Liver (tissue), 9 donors: ENCODE measurements around the gene MEDAG. TPM values are rescaled to one million over a fixed set of nuclear protein-coding genes. Genes with fewer than 3 reads are reported as not detected.

Experiments used
- DNase-seq: peaks from one replicate; pipeline ENCODE4 v3.0.0-alpha.2; 2017; ENCODE audit warnings: low spot score
- H3K27ac ChIP-seq, 2 donors: one replicate each; pipeline ENCODE4 v1.7.0; 2013; ENCODE audit warnings: inconsistent platforms in 2 of 2, low read length in 2 of 2, control low read depth in 1 of 2, low read depth in 1 of 2, mild to moderate bottlenecking in 1 of 2
- H3K27me3 ChIP-seq, 4 donors: one replicate each; pipeline versions ENCODE4 v1.6.1 to v1.7.0; 2013; ENCODE audit warnings: low read length in 3 of 4, inconsistent platforms in 1 of 4, mild to moderate bottlenecking in 1 of 4, moderate library complexity in 1 of 4; ENCODE audit not compliant: control insufficient read depth in 4 of 4, insufficient read depth in 4 of 4
- H3K36me3 ChIP-seq, 4 donors: one replicate each; pipeline versions ENCODE4 v1.6.1 to v1.7.0; 2013; ENCODE audit warnings: low read length in 3 of 4, mild to moderate bottlenecking in 3 of 4, low read depth in 1 of 4, moderate library complexity in 1 of 4; ENCODE audit not compliant: control insufficient read depth in 4 of 4, insufficient read depth in 3 of 4
- H3K4me1 ChIP-seq, 4 donors: one replicate each; pipeline versions ENCODE4 v1.6.1 to v1.7.0; 2013; ENCODE audit warnings: low read length in 3 of 4, mild to moderate bottlenecking in 3 of 4, moderate library complexity in 1 of 4; ENCODE audit not compliant: control insufficient read depth in 4 of 4, insufficient read depth in 4 of 4
- H3K4me3 ChIP-seq, 3 donors: one replicate each; pipeline versions ENCODE4 v1.6.1 to v1.7.0; 2013; ENCODE audit warnings: low read length in 3 of 3, control low read depth in 1 of 3, low read depth in 1 of 3, mild to moderate bottlenecking in 1 of 3
- H3K9ac ChIP-seq, 2 donors: one replicate each; pipeline ENCODE4 v1.7.0; 2013; ENCODE audit warnings: low read length in 2 of 2, mild to moderate bottlenecking in 2 of 2, moderate library complexity in 2 of 2, control low read depth in 1 of 2, low read depth in 1 of 2
- H3K9me3 ChIP-seq, 4 donors: one replicate each; pipeline versions ENCODE4 v1.6.1 to v1.7.0; 2013; ENCODE audit warnings: low read length in 3 of 4; ENCODE audit not compliant: control insufficient read depth in 4 of 4
- ATF3 ChIP-seq: IDR thresholded peaks from 2 replicates; pipeline ENCODE4 v1.6.1; 2016; ENCODE audit warnings: antibody characterized with exemption
- CTCF ChIP-seq: fragments of 150-350 bp; IDR thresholded peaks from 2 replicates; pipeline ENCODE4 v1.5.1; 2017; ENCODE audit warnings: improper control_type of control experiment, low read depth, low read length; ENCODE audit not compliant: missing input control
- EGR1 ChIP-seq, 2 donors: IDR thresholded peaks; 2 replicates each; pipeline ENCODE4 v1.6.1; 2016 to 2018; ENCODE audit warnings: antibody characterized with exemption in 2 of 2, low read depth in 2 of 2
- FOXA1 ChIP-seq: IDR thresholded peaks from 2 replicates; pipeline ENCODE4 v1.6.1; 2016; ENCODE audit warnings: antibody characterized with exemption
- FOXA2 ChIP-seq: IDR thresholded peaks from 2 replicates; pipeline ENCODE4 v1.6.1; 2016; ENCODE audit warnings: antibody characterized with exemption
- GABPA ChIP-seq, 2 donors: IDR thresholded peaks in 1 of 2; conservative IDR thresholded peaks in 1 of 2; 2 replicates each; pipeline ENCODE4 v1.6.1; 2016; ENCODE audit warnings: antibody characterized with exemption in 2 of 2, mild to moderate bottlenecking in 1 of 2, moderate library complexity in 1 of 2
- HNF4A ChIP-seq, 2 donors: conservative IDR thresholded peaks; 2 replicates each; pipeline ENCODE4 v1.6.1; 2016; ENCODE audit warnings: antibody characterized with exemption in 2 of 2, mild to moderate bottlenecking in 2 of 2
- HNF4G ChIP-seq: IDR thresholded peaks from 2 replicates; pipeline ENCODE4 v1.6.1; 2016; ENCODE audit warnings: antibody characterized with exemption
- JUND ChIP-seq, 2 donors: IDR thresholded peaks; 2 replicates each; pipeline ENCODE4 v1.6.1; 2016; ENCODE audit warnings: antibody characterized with exemption in 2 of 2
- NR2F2 ChIP-seq: IDR thresholded peaks from 2 replicates; pipeline ENCODE4 v1.6.1; 2016; ENCODE audit warnings: antibody characterized with exemption
- RAD21 ChIP-seq, 2 donors: IDR thresholded peaks; 2 replicates each; pipeline ENCODE4 v1.6.1; 2016; ENCODE audit warnings: antibody characterized with exemption in 2 of 2, mild to moderate bottlenecking in 2 of 2
- RXRA ChIP-seq, 2 donors: IDR thresholded peaks; 2 replicates each; pipeline ENCODE4 v1.6.1; 2017 to 2018; ENCODE audit warnings: antibody characterized with exemption in 2 of 2, mild to moderate bottlenecking in 1 of 2
- SP1 ChIP-seq: IDR thresholded peaks from 2 replicates; pipeline ENCODE4 v1.6.1; 2018; ENCODE audit warnings: antibody characterized with exemption, mild to moderate bottlenecking
- TAF1 ChIP-seq: conservative IDR thresholded peaks from 2 replicates; pipeline ENCODE4 v1.6.1; 2016; ENCODE audit warnings: antibody characterized with exemption, mild to moderate bottlenecking
- YY1 ChIP-seq: IDR thresholded peaks from 2 replicates; pipeline ENCODE4 v1.6.1; 2016; ENCODE audit warnings: antibody characterized with exemption, mild to moderate bottlenecking
- ZBTB33 ChIP-seq: IDR thresholded peaks from 2 replicates; pipeline ENCODE4 v1.6.1; 2016; ENCODE audit warnings: antibody characterized with exemption
- WGBS: extraction: QIAGEN DNeasy Blood & Tissue Kit; methylation state at CpG from one replicate; pipeline ENCODE4 v1.1.7; 2013; 5-methylcytosine and 5-hydroxymethylcytosine counted together
- polyA plus RNA-seq, 2 donors: library from polyadenylated mRNA; stranded (reverse) in 1 of 2; unstranded in 1 of 2; fragments of 200-250 nt in 1 of 2; fragments of >200 nt in 1 of 2; fragmentation: Nextera tagmentation in 1 of 2; extraction: Ambion mirVana in 1 of 2; gene quantifications; one replicate each; pipeline versions ENCODE4 v1.2.1 to v1.2.3, GENCODE V29; 2013 to 2015
- total RNA-seq, 2 donors: library from RNA; depleted of rRNA; stranded (reverse); fragments of >200 nt; gene quantifications; one replicate each; pipeline ENCODE4 v1.2.3, GENCODE V29; 2014
- donor health status: healthy.
- donor health status: healthy.
- donor health status: healthy.
- donor health status: healthy.
- donor health status: healthy.

MEDAG gene
- total and polyA plus RNA-seq, 4 donors = 0.05 to 0.50 (median 0.27) TPM

GRCh38 chr13:30928978-30929377 is 22.9 kb downstream of the MEDAG start:
- TF ChIP-seq EGR1 (IDR thresholded peaks at IDR 0.05; ENCODE audit: low read depth in 2 of 2) (no peak), RXRA (IDR thresholded peaks at IDR 0.05) (no peak), YY1 (no peak), JUND (IDR thresholded peaks at IDR 0.05) (no peak)
- DNase-seq = no peak
- Histone ChIP-seq H3K27me3 (peaks cover 0 to 15% (median 0%) of the 10 kb centered on the region in 4 donors), H3K4me3 (no peak overlapping the region), H3K36me3 (no peaks in the 10 kb centered on the region), H3K9me3 (no peaks in the 10 kb centered on the region), H3K9ac (no peak overlapping the region), H3K4me1 (no peaks in the 10 kb centered on the region), H3K27ac (no peak overlapping the region)
- WGBS = 82% methylated on average over 5 of the region's 5 CpGs

- Histone ChIP-seq H3K4me3 (no peak within 1 kb of the TSS), H3K36me3 (no peaks in the 10 kb centered on the region), H3K27ac (no peak within 1 kb of the TSS), H3K9ac (no peak within 1 kb of the TSS), H3K27me3 (peaks cover 0 to 15% (median 0%) of the 10 kb centered on the region in 4 donors), H3K4me1 (no peaks in the 10 kb centered on the region), H3K9me3 (peaks cover 0 to 3% (median 0%) of the 10 kb centered on the region in 4 donors)
- 35% methylated on average over 32 of the region's 32 CpGs for WGBS
- TF ChIP-seq RXRA (IDR thresholded peaks at IDR 0.05) = no peak
- no peak for TF ChIP-seq HNF4A (conservative IDR thresholded peaks at IDR 0.05)
- no peak for TF ChIP-seq HNF4G
- TF ChIP-seq TAF1 = no peak
- no peak for TF ChIP-seq EGR1 (IDR thresholded peaks at IDR 0.05; ENCODE audit: low read depth in 2 of 2)
- TF ChIP-seq GABPA (IDR thresholded peaks at IDR 0.05 in 1 of 2, conservative IDR thresholded peaks at IDR 0.05 in 1 of 2) = no peak
- no peak for TF ChIP-seq JUND (IDR thresholded peaks at IDR 0.05)
- TF ChIP-seq FOXA1 = no peak
- no peak for TF ChIP-seq SP1
- no peak for TF ChIP-seq NR2F2
- no peak for TF ChIP-seq ZBTB33
- TF ChIP-seq FOXA2 = no peak
- TF ChIP-seq RAD21 (IDR thresholded peaks at IDR 0.05) = no peak
- no peak for TF ChIP-seq CTCF
- no peak for TF ChIP-seq ATF3
- no peak for DNase-seq
Observed at GRCh38 chr13:30932481-30933353, 26.6 kb downstream of the MEDAG start, which contains the start of gene TEX26. TSS of gene TEX26 (plus strand) at chr13:30932656. CDS start at chr13:30932716, 60 bp downstream.
